8988T (cell line): ENCODE data around the gene ST8SIA1.
A peak's percentile ranks its signal among the peaks of the same experiment; 100 is the strongest.

Experiments used
- DNase-seq: peaks from one replicate; pipeline ENCODE4 v3.0.0; 2011

The ST8SIA1 gene

DNA sequence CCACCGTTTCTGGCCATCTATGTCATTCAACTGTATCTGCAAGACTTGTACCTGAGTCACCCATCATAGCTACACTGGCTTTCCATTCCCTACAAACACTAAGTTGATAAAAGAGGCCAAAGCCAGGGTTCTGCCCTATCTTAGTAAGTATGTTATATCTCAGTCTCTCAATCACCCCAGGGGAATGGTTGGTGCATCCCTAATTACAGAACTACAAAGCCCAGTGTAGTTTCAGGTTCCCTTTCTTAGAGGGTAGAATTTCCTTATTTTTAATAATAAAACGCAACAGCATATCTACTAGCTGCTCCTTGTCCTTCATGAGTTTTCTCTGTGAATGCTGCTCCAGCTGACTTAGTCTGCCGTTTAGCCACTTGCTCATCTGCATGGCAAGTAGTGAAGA lies 57.6 kb downstream of the ST8SIA1 start:
- DNase-seq: no peak

DNA sequence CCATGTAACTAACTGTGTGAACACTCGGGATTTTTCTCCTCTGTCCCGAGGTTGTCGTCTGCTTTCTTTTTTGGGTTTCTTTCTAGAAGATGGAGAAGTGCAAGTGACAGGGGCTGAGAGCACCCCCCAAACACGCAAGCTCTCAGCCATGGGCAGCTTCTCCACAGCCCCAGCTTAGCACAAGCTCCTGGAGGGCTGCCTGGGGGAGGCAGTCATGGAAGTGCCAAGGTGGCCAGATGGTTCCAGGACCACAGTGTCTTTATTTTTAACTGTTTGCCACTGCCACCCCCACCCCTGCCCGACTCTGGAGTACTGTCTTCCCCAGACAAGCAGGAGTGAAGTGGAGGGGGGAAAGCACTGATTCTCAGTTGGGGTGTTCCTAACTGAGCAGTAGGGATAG lies 58.2 kb downstream of the ST8SIA1 start:
- no peak for DNase-seq

DNA sequence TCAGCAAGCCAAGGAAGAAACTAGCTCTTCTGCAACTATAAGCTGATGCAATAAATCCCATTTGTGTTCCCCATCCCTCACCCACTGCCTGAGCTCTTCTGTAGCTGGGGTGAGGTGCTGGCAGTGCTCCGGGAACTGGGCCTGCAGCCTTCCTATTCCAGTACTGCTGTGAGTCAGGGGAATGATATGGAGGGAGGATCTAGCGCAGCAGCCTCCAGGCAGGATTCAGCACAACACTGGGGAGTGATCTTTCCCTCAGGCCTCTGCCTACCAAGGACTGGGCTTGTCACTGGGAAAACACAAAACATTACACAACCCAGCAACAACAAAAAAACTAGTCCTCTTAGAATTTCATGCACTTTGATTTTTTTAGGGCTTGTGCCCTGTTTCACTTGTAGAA lies 58.7 kb downstream of the ST8SIA1 start:
- DNase-seq: peak; percentile 8

- DNase-seq: no peak
Observed at GRCh38 chr12:22272335-22273151, 62.0 kb downstream of the ST8SIA1 start.

DNA sequence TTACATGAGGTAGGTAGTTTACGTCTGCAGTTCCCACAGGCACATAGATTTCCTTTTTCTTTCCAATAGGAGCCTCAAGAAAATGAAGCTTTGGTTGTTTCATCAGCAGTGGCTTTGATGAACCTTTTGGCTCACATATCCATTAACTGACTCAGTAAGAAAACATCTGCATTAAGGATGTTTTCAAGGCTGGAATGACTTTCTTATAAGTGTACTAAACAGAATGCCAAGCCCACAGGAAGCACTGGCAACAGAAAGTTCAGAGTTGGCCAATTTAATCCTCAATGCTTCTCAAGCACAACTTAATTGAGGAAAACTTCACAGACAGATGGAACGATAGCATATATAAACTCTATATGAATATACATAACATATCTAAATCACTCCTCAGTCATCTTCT lies 63.5 kb downstream of the ST8SIA1 start:
- no peak for DNase-seq

- DNase-seq: no peak
Observed at GRCh38 chr12:22268973-22269372, 65.5 kb downstream of the ST8SIA1 start.

GRCh38 chr12:22268406-22268805 lies 66.1 kb downstream of the ST8SIA1 start:
- no peak for DNase-seq

DNA sequence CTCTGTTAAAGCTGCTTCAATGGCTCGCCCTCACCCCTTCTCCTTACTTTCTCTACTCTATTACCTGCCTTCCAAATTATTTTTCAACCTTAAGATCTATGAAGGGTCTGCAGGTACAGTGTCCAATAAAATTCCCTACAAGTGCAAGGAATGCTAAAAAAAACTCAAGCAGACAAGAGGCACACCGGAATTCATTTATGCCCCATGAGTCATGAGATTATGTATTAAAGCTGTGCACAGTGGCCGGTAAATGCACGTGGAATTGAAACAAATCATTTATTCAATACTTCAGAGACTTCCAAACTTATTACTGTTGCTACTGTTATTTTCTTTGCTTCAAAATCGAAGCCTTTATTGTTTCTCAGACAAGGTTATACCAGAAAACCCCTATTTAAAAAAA lies 68.4 kb downstream of the ST8SIA1 start:
- DNase-seq: no peak

DNA sequence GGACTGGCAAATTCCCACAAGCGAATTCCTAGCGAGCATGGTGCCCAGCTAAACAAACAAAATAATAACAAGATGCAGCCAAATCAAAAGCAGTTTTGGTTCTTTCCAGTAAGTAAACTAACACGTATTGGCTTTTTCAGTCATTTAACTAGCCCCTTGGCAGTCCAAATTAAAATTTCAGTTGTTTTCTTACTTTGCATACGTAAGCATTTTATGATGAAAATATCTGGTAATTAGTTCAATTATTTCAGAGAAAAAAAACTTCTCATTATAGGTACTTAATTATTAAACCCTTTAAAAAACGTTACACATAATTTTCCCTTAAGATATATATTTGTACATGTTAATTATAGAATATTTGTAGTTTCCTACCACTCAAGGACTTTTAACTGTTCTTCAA lies 70.1 kb downstream of the ST8SIA1 start:
- DNase-seq: no peak

GRCh38 chr12:22262309-22262708 lies 72.2 kb downstream of the ST8SIA1 start:
- no peak for DNase-seq

DNA sequence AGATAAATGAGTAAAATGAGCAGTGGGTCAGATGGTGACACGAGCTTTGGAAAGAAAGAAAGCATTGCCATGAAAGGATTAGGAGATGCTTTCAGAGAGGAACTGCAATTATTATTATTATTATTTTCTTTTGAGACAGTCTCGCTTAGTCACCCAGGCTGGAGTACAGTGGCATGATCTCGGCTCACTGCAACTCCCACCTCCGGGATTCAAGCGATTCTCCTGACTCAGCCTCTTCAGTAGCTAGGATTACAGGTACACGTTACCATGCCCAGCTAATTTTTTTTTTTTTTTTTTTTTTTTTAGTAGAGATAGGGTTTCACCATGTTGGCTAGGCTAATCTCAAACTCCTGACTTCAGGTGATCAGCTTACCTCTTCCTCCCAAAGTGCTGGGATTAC lies 77.4 kb downstream of the ST8SIA1 start:
- DNase-seq: no peak

DNA sequence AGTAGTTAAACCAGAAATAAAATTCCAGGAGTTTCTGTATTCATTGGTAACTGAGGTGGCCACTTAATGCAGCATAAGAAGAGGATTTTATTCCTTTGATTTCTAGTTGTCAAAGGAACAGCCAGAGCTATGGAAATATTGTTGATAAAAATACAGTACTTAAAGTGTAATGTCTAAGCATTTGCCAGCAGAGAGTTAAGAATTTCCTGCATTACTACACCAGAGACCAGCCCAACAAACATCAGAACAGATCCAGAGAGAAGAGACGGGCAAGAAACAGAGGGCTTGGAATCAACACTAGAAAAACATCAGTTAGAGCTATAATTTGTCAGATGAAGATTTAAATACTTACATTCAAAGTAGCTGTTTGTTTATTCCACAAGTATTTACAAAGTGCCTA lies 77.9 kb downstream of the ST8SIA1 start:
- no peak for DNase-seq

DNA sequence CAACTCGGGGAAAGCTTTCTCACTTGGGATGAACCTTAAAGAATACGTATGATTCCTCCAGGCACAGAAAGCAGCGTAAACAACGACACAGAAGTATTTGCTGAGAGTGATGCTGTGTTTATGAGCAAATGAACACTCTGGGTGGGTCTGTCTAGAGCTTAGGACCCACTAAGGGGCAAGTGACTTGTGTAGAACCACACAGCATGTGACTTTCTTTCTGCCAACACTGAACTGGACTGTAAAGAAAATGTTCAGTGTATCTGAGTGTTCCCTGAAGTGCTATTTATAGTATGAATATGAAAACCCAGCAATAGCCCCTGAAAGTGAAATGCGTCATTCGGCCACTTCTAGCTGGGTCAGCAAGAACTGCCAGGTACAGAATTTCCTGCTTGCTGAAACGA lies 78.5 kb downstream of the ST8SIA1 start:
- no peak for DNase-seq

DNA sequence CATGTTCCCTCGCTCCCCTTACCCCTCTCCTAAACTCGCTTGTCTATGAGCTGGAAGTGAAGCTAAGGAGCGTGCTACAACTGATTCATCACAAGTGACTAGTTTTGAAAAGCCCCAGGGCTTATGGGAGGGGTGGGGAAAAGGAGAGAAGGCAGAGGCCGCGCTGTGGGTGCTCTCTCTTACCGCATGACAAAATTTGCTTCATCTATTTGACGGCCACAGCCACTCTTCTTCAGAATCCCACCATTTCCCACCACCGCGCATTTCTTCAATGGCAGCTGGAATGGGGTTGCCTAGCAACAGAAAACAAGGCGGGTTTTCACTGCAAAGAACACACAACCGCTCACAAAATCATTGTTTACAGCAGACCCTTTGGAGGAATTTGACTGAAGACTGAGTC lies 79.4 kb downstream of the ST8SIA1 start:
- no peak for DNase-seq

DNA sequence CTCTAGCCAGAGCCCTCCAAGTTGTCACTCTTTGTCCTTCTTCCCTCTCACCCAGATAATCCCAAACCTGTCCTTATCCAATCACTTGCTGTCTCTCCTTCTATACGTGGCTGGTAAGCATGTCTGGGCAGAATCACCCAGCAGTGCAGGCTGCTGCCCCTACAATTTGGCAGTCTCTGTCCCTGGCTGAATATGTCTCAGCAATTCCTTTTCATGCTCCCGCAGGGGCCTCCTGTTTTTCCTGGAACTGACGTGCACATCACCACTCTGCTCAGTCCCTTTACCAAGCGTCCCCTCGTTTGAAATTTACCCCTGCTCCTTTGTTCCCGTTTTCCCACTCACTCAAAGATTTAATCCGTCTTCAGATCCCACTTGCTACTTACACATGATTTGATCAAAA lies 80.0 kb downstream of the ST8SIA1 start:
- DNase-seq: no peak

DNA sequence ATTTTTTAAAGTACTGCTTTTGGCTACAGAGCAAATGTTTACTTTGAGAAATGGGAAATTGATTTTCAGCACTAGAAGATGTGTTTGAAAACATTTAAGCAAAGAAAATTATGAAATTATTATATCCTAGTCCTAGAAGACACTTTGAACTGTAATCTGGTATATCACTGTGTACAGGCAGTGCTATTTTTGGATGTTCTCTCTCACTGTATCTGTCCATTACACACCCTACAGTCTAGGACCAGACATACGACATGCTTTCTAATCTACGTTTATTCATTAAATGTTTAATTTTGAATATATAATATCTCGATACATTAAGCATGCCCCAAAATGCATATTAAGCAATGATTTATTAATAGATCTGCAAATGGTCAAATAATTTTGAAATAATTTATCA lies 82.5 kb downstream of the ST8SIA1 start:
- no peak for DNase-seq

GRCh38 chr12:22250762-22251161 lies 83.7 kb downstream of the ST8SIA1 start:
- no peak for DNase-seq

DNA sequence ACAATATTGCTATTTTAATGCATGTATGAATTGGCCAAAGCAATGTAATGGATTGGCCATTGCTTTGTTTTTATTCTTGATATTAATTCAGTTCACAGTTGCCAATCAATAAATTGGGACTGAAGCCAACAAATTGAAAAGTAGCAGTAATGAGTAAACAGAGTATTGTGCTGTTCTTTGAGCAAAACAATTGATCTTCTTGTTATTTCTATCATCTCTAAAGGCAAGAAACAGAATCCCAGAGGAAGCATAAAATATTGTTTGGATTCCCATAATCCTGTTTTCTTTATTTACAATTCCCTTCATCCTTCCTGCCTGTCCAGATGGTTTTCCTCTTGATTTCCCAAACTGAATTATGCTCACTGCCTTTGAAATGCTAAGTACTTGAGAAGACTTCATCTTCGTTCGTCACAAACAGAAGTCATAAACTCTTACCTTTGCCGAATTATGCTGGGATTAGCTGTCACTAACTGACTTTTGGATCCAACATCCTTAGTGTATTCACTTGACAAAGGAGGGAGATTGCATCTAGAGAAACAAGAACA lies 85.9 kb downstream of the ST8SIA1 start:
- no peak for DNase-seq

- DNase-seq: no peak
Observed at GRCh38 chr12:22248121-22248520, 86.4 kb downstream of the ST8SIA1 start.

DNA sequence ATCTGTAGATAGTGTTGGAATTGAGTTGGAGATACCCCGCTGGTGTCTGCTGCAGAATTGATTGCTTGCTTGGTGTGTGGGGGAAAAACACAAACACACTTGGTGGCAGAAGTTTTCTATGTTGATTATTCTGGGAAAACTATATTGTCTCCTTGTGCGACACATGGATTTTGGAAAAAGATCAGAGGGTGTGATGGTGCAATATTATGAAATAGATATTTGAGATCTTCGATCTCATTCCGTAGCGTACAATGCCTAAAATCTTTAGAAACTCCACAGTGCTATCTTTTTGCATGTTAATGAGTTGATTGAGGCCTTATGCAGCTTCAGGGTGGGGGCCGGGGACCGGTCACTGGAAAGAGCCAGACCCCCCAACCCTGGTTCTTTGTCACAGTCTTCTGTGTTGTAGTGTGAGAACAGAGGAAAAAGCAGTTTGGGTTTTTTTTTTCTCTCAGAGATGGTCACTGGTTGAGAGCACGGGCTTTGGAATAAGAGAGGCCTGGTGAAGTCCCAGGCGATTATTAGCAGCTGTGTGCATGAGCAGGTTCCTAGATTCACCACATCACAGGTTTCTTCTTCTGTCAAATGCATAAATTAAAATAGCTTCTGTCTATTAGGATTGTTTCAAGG lies 88.2 kb downstream of the ST8SIA1 start:
- no peak for DNase-seq

- DNase-seq: no peak
Observed at GRCh38 chr12:22242726-22243125, 91.8 kb downstream of the ST8SIA1 start.

DNA sequence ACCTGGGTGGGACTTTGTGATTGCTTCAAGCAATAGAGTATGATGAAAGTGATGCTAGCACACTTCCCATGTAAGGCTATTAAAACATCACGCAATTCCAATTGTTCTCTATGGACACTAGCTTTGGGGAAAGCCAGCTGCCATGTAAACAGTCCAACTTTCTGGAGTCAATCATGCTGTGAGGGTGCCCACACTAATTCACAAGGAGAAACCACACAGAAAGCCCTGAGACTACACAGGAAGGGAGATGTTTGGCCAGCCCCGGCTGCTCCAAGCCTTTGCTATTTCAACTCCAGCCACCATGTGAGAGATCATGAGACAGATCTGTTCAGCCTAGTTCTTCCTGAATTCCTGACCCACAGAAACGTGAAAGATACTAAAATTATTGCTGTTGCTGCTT lies 96.3 kb downstream of the ST8SIA1 start:
- no peak for DNase-seq

- no peak for DNase-seq
Observed at GRCh38 chr12:22234561-22234960, 99.9 kb downstream of the ST8SIA1 start.

DNA sequence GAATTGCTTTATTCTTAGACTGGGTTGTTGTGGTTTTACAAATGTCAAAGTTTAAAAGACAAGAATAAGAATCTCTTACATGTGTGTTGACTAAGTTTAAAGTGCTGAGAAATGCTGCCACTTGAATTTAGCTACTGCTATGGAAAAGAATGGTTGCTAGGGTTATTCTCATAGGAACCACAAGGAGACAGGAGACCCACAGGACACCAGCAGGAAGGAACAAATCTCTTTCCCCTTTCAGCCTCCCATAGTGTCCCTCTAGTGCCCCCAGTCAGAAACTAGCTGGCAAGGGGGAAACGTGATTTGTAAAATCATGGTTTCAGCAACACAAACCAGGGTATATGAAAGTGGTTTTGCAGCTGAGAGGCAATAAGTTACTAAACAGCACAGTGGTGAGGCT lies 102.7 kb downstream of the ST8SIA1 start:
- no peak for DNase-seq

- DNase-seq: no peak
Observed at GRCh38 chr12:22231078-22231477, 103.4 kb downstream of the ST8SIA1 start.
